Daoy (cell line): ENCODE measurements around the gene RASD2. TPM values are rescaled to one million over a fixed set of nuclear protein-coding genes. Genes with fewer than 3 reads are reported as not detected.
"Not testable (repeated sequence)": the region's sequence is repeated elsewhere in the genome, so short reads cannot be mapped to it uniquely, and the experiment has no call there.

Source experiments
- DNase-seq: peaks from one replicate; pipeline ENCODE4 v3.0.0-alpha.2; 2015; ENCODE audit warnings: low read depth
- total RNA-seq: library from RNA; depleted of rRNA; stranded (reverse); fragments of >200 nt; shearing (Covaris generic); gene quantifications from 2 replicates; pipeline ENCODE4 v1.2.3, GENCODE V29; 2014; rRNA removed

Gene RASD2
- 0.34 and 0.54 TPM in 2 replicates for total RNA-seq

GRCh38 chr22:35540595-35541253 is at the start of gene RASD2:
Gene RASD2 (plus strand): TSS chr22:35540831. CDS start chr22:35546810, 5,979 bp downstream.
- DNase-seq, result peak; percentile 71

- not testable (repeated sequence) for DNase-seq
Measured at GRCh38 chr22:35491061-35491907, 49.3 kb upstream of the RASD2 start.

DNA sequence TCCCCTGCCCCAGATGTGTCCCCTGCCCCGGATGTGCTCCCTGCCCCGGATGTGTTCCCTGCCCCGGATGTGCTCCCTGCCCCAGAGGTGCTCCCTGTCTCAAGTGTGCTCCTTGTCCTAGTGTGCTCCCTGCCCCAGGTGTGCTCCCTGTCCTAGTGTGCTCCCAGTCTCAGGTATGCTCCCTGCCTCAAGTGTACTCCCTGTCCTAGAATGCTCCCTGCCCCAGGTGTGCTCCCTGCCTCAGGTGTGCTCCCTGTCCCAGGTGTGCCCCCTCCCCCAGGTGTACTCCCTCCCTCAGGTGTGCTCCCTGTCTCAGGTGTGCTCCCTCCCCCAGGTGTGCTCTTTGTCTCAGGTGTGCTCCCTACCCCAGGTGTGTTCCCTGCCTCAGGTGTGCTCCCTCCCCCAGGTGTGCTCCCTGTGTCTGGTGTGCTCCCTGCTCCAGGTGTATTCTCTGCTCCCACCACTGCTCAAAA is 48.7 kb upstream of the RASD2 start:
- DNase-seq, result no peak

DNA sequence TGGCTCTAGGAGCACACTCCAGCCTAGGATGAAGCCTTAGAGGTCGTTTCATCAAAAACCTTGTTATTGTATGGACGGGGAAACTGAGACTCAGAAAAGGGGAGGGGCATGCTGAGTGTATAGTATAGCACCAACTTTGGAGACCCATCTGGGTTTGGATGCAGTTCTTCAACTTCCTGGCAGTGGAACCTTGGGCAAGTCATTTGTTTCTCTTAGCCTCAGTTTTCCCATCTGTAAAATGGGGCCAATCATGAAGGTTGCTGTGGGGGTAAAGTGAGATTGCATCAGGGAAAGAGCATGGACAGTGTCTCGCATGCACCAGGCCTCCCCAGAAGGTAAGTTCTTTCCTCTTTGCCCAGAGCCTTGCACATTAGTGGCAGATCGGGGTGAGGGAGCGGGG is 47.6 kb upstream of the RASD2 start:
- no peak for DNase-seq

DNA sequence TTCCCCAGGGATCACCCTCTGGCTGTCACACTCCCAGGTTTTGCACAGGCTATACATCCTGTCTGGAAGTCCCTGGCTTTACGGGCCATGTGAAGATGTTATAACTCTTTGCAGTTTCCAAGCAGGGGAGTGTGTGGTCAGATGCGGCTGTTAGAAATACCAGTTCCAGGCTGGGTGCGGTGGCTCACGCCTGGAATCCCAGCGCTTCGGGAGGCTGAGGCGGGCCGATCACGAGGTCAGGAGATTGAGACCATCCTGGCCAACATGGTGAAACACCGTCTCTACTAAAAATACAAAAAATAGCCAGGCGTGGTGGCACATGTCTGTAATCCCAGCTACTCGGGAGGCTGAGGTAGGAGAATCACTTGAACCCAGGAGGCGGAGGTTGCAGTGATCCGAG is 44.9 kb upstream of the RASD2 start:
- not testable (repeated sequence) for DNase-seq

DNA sequence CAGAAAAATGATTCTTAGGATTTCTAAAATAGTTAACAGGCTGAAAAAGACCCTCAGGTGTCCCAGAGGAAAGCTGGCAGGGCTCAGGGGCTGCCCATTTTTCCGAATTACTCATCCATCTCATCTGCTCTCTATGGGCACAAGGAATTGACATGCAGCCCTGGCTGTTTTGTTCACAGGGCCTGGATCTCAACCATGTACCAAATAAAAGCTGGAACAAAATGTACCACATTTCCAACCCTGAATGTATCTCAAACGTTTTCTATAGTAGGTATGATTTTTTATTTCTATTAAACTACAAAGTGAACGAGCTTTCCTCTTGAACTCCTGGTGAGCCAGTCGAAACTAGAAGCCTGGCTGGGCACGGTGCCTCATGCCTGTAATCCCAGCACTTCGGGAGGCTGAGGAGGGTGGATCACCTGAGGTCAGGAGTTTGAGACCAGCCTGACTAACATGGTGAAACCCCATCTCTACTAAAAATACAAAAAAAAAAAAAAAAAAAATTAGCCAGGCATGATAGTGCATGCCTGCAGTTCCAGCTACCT is 43.8 kb upstream of the RASD2 start:
- no peak for DNase-seq

GRCh38 chr22:35498026-35498800 is 42.4 kb upstream of the RASD2 start:
- DNase-seq, result no peak

GRCh38 chr22:35502836-35503235 is 37.8 kb upstream of the RASD2 start:
- no peak for DNase-seq

DNA sequence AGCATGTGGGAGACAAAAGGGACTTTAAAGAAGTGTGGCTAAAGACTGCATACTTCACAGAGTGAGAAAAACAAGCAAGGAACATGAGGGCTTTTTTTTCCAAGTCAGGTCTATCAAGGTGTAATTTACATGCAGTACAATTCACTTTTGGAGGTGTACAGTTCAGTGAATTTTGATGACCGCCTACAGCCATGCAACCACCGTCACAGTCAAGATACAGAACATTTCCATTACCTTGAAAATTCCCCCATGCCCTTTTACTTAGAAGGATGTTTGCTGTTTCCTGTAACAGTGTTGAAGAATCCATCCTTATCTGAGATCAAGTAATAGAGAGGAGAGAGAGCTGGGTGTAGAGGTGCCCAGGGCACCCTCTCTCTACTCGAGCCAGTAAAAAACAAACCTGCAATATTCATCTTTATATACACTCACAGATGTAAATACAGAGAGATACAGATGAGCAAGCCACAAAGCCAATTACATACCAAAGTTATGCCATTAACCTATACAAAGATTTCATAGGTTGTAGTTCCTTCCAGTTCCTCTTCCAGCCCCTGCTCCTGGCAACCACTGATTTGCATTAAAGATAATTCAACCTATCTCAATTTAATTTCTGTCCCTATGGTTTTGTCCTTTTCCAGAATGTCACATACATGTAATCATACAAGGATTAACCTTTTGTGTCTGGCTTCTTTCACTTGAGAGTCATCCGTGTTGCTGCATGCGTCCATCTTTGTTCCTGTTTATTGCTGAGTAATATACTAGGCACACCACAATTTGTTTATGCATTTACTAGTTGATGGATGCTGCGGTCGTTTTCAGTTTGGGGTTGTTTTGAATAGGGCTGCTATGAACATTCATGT is 35.0 kb upstream of the RASD2 start:
- DNase-seq, result no peak

DNA sequence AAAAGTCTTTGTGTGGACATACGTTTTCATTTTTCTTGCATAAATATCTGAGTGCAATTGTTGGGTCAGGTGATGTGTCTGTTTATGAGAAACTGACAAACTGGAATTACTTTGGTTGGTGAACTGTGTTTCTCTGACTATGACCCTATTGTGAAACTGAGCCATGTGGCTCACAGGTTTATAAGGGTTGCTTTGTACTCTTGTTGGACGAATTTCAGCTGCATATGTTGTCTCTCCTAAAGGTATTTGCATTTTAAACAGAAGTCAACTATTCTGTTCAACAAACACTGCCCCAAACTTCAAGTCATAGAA is 34.4 kb upstream of the RASD2 start:
- DNase-seq, result no peak

- not testable (repeated sequence) for DNase-seq
Measured at GRCh38 chr22:35507851-35508250, 32.8 kb upstream of the RASD2 start.

- DNase-seq, result no peak
Measured at GRCh38 chr22:35509451-35509850, 31.2 kb upstream of the RASD2 start.

DNA sequence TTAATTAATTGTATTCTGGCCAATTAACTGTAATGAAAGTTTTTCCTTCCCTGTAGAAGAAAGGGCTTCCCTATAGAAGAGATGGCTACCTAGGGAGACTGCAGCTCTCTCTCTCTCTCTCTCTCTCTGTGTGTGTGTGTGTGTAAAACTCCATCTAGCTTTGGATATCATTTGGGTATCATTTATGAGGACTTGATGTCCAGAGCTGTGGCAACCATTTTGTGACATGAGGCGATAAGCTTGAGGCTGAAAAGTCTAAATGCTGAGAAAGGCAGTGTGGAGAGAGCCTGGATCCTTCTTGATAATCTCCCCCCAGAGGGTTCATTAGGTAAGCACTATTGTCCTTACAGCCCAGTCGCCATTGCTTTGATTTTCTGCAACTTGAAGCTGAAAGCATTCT is 30.7 kb upstream of the RASD2 start:
- DNase-seq, result no peak

DNA sequence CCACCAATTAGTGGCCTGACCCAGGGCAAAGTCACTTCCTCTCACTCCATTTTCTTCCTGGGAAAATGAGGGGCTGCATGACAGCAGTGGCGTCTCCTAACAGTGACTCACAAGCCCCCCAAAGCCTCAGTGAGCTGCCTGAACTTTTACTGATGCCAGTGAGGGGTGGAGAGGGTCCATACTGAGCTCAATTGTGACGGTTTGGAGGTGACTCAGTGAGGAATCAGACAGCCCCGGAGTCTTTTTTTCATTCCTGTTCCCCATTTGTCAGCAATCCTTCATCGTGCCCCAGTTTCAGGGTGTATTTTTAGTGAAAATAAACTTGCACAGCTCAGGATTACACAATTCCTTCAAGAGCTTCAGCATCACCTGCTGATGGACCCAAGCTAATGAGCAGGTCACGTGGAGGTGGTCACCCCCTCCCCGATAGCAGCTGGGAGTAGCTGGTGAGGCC is 30.1 kb upstream of the RASD2 start:
- DNase-seq, result peak; percentile 43

- DNase-seq, result no peak
Measured at GRCh38 chr22:35510951-35511350, 29.7 kb upstream of the RASD2 start.

DNA sequence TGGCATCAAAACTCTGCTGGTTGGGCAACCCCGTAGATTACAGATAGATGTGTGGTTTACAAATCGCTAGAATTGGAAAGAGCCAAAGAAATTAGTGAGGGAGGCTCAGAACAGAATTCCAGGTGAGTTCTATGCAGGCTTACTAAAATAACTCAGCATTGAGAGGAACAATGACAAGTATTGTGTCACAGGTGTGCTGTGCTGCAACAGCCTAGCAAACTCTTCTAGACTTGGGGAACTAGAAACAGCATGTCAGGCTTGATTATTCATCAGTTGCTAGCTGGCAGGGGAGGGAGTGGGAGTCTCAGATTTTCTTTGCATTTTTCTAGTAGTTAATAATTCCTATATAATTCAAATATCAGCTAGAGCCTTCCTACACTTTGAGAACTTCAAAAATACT is 26.3 kb upstream of the RASD2 start:
- DNase-seq, result no peak

- DNase-seq, result not testable (repeated sequence)
Measured at GRCh38 chr22:35515952-35516351, 24.7 kb upstream of the RASD2 start.

DNA sequence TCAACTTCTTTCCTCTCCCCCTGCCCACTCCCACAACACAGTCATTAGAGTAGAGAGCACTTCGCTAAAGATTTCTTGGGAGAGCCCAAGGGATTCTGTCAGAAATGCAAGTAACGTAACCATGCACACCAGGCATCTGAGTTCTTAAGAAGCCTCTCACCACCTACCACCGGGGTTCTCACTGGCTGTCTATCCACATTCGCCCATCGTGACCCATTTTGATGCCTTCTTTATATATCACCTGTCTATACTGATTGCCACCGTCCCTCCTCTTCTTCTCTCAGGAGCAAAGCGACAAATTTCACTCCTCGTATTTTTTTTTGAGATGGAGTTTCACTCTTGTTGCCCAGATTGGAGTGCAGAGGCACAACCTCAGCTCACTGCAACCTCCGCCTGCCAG is 23.9 kb upstream of the RASD2 start:
- DNase-seq, result no peak

DNA sequence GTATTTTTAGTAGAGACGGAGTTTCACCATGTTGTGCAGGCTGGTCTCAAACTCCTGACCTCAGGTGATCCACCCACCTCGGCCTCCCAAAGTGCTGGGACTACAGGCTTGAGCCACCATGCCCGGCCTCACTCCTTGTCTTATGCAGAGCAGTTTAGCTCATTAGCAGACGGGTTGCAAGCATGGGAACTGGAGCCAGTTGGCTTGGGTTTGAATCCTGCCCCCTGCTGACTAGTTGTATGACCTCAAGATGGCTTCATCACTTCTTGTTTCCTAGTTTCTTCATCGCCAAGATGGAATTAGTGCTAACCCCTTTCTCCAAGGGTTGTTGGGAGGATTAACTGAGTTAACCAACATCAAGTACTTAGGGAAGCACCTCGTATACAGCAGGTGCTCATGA is 23.4 kb upstream of the RASD2 start:
- DNase-seq, result no peak

DNA sequence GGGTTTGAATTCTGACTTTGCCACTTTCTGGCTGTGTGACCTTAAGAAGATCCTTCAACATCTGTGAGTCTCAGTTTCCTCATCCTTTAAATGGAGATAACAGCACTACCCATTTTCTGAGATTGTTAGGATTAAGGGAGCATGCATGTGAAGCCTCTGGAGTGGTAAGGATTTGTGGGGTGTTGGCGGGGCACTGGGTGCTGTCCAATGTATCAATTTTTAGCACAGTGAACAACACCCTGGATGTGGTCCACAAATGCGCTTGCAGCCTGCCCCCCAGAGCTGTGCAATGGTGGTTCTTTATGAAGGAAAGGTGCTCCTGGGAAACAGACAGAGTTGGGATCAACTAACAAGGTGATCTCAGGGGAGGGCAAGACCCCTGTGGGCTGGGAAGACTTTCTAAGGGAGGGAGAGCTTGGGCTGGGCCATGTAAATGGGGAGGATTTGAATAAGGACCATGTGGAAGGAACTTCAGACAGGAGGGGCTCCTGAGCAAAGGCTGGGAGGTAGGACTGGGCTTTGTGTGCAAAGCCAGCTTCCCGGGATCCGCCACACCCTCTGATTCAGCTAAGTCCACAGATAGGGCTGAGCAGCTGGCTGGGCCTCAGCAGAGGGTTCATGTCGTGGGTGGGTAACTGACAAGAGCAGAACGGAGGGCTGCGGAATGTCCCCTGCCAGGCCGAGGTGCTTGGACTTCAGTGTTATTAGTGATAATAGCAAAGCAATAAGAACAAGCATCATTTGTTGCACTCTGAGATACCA is 22.7 kb upstream of the RASD2 start:
- DNase-seq, result peak; percentile 63
